Heart left ventricle (tissue), 16 donors: ENCODE measurements around the gene TCF7. TPM values are rescaled to one million over a fixed set of nuclear protein-coding genes. Genes with fewer than 3 reads are reported as not detected.

Experiments
- ATAC-seq, 4 donors: fragments of 200-7000 bp; cut with Tn5 transposase; one replicate each; pipeline ENCODE4 v1.9.1; 2020 to 2022; ENCODE audit warnings: moderate library complexity in 4 of 4, mild to moderate bottlenecking in 3 of 4, moderate number of reproducible peaks in 1 of 4
- DNase-seq, 5 donors: peaks; one replicate each; pipeline ENCODE4 v3.0.0-alpha.2; 2020
- H3K27ac ChIP-seq, 12 donors: fragments of 200-600 bp; sonication (generic) in 4 of 12; one replicate each; pipeline versions ENCODE4 v1.5.0 to v1.8.0; 2016 to 2022; ENCODE audit warnings: mild to moderate bottlenecking in 2 of 12
- H3K27me3 ChIP-seq, 9 donors: fragments of 200-600 bp; sonication (generic) in 2 of 9; one replicate each; pipeline versions ENCODE4 v1.5.1 to v1.8.0; 2016 to 2022; ENCODE audit warnings: mild to moderate bottlenecking in 3 of 9
- H3K36me3 ChIP-seq, 9 donors: fragments of 200-600 bp; sonication (generic) in 2 of 9; one replicate each; pipeline versions ENCODE4 v1.5.0 to v1.8.0; 2018 to 2022; ENCODE audit warnings: mild to moderate bottlenecking in 2 of 9
- H3K4me1 ChIP-seq, 12 donors: fragments of 200-600 bp; sonication (generic) in 4 of 12; one replicate each; pipeline versions ENCODE4 v1.5.0 to v1.8.0; 2016 to 2022; ENCODE audit warnings: mild to moderate bottlenecking in 3 of 12
- H3K4me3 ChIP-seq, 12 donors: fragments of 200-600 bp; sonication (generic) in 4 of 12; one replicate each; pipeline versions ENCODE4 v1.5.0 to v1.8.0; 2017 to 2022; ENCODE audit warnings: mild to moderate bottlenecking in 9 of 12, moderate library complexity in 4 of 12
- H3K9me3 ChIP-seq, 12 donors: fragments of 200-600 bp; sonication (generic) in 4 of 12; one replicate each; pipeline versions ENCODE4 v1.5.0 to v1.8.0; 2016 to 2022; ENCODE audit warnings: mild to moderate bottlenecking in 1 of 12
- POLR2A ChIP-seq, 2 donors: fragments of 450-650 bp; IDR thresholded peaks; one replicate each; pipeline ENCODE4 v1.6.1; 2017; ENCODE audit warnings: antibody characterized with exemption in 2 of 2, mild to moderate bottlenecking in 2 of 2, moderate library complexity in 2 of 2
- WGBS, 4 donors: extraction: QIAGEN DNeasy Blood & Tissue Kit in 2 of 4; methylation state at CpG; one replicate each; pipeline versions ENCODE4 v1.1.5 to v1.1.7; 2013 to 2018; 5-methylcytosine and 5-hydroxymethylcytosine counted together
- intact Hi-C, 10 donors: fragments of 100-400 bp; cut with DNase I; formaldehyde crosslinking; loops; one replicate each; pipeline versions ENCODE4 v1.11.1 to v1.14.2; 2022
- polyA plus RNA-seq, 2 donors: library from polyadenylated mRNA; stranded (reverse); fragments of 200-250 nt; gene quantifications; one replicate each; pipeline ENCODE4 v1.2.3, GENCODE V29; 2013
- total RNA-seq, 9 donors: library from RNA; depleted of rRNA in 2 of 9; stranded (reverse); fragments of >200 nt in 2 of 9; fragmentation: NEBNext Ultra II Directional in 3 of 9; extraction: Animal tissue kit (Norgen Biotek cat#: 25700) in 3 of 9; gene quantifications; one replicate each; pipeline versions ENCODE4 v1.1.0 to v1.2.4, GENCODE V29; 2016 to 2023
- TF ChIP-seq, protein P1 (sequence below), 12 donors: fragments of 200-600 bp; sonication (generic) in 4 of 12; IDR thresholded peaks; one replicate each; pipeline versions ENCODE4 v1.5.0 to v1.8.0; 2018 to 2022; ENCODE audit warnings: antibody characterized with exemption in 12 of 12, mild to moderate bottlenecking in 5 of 12
- donor health status: ischemic (EF 13 %, LVEDD 7.1; RV severe dilation, severe dysfunction).
- donor health status: healthy with polysubstance abuse.
- donor health status: DM: no; HTN: yes; CAD: no.
- donor health status: DM: no; HTN: no; CAD: no.
- donor health status: ischemic (EF 25% LVEDD 6.9; RV normal size, moderate dysfunction).
- donor health status: ischemic (EF 25% LVEDD 5.7; RV mildly dilated, moderate dysfunction).
- donor health status: healthy.
- donor health status: DM: yes; HTN: yes; CAD: no.
- donor health status: ischemic (EF 35%, LVEDD 5.7; RV mildly dilated, moderate dysfunction).
- donor health status: nonischemic (EF 11% LVEDD 7.7; RV severe dilation, severe dysfunction).
- donor health status: DM: yes; HTN: yes; CAD: no.
- donor health status: PGD.
- donor health status: ischemic (EF 29% LVEDD 5.4; RV normal size, mild dysfunction).
- donor health status: nonischemic (EF 23%, LVEDD 6.1; RV moderate dilation, normal function).

Gene TCF7
- total and polyA plus RNA-seq, 11 donors, result 0.79 to 5.2 (median 1.9) TPM

DNA sequence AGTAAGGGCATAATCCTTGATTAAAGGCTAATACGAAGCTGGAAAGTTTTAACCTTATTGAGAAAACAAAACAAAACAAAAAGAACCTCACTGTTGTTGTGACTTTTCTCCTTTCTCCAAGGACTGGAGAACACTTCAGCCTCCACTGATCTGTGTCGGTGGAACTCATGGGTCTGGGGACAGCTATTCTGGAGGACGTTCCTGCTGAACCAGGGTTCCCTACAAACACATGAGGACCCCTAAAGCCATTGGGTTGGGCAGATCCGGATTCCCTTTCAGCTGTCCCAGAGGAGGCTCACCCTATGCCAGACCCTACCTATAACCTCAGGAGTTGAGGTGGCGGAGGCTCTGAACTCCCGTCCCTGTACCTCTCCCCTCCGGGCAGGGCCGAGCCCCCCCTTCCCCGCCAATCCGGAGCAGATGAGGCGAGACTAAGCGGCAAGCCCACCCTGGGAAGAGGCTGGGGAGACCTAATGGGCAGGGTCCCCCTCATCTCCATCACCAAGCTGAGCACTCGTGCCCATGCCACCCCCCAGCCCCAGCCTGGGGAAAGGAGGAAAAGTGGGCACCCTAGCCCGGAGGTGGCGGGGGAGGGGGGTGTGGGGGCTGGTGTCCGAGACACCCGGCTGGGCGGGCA is 1.6 kb upstream of the TCF7 start:
- Histone ChIP-seq H3K9me3 (no peaks in the 10 kb centered on the region), H3K4me1 (peaks cover 0 to 29% (median 13%) of the 10 kb centered on the region in 12 donors), H3K27me3 (peaks cover 0 to 28% (median 18%) of the 10 kb centered on the region in 9 donors), H3K27ac (no peak overlapping the region), H3K36me3 (no peaks in the 10 kb centered on the region), H3K4me3 (peak overlapping the region in 1 of 12 donors; percentile 68)
- intact Hi-C loops, result no loop called here
- ATAC-seq (no peak), DNase-seq (no peak)
- 51 to 65% (median 58%) methylated on average over 7 to 18 of the region's 18 CpGs for WGBS, 4 donors
- TF ChIP-seq POLR2A (IDR thresholded peaks at IDR 0.05), result no peak
- TF ChIP-seq, protein P1, sequence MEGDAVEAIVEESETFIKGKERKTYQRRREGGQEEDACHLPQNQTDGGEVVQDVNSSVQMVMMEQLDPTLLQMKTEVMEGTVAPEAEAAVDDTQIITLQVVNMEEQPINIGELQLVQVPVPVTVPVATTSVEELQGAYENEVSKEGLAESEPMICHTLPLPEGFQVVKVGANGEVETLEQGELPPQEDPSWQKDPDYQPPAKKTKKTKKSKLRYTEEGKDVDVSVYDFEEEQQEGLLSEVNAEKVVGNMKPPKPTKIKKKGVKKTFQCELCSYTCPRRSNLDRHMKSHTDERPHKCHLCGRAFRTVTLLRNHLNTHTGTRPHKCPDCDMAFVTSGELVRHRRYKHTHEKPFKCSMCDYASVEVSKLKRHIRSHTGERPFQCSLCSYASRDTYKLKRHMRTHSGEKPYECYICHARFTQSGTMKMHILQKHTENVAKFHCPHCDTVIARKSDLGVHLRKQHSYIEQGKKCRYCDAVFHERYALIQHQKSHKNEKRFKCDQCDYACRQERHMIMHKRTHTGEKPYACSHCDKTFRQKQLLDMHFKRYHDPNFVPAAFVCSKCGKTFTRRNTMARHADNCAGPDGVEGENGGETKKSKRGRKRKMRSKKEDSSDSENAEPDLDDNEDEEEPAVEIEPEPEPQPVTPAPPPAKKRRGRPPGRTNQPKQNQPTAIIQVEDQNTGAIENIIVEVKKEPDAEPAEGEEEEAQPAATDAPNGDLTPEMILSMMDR (IDR thresholded peaks at IDR 0.05), result no peak

- DNase-seq (no peak), ATAC-seq (peak in 1 of 4 donors; percentile 4)
- intact Hi-C loops, result no loop called here
- WGBS, 4 donors, result 9 to 11% (median 9%) methylated on average over 6 to 30 of the region's 30 CpGs
- H3K4me1 ChIP-seq, result peaks cover 0 to 29% (median 13%) of the 10 kb centered on the region in 12 donors
- H3K4me3 ChIP-seq, result peak overlapping the region; percentile 49 to 68 (median 59)
- H3K9me3 ChIP-seq, result no peaks in the 10 kb centered on the region
- TF ChIP-seq POLR2A (IDR thresholded peaks at IDR 0.05), result no peak
- TF ChIP-seq, protein P1 (IDR thresholded peaks at IDR 0.05), result no peak
- peaks cover 0 to 28% (median 18%) of the 10 kb centered on the region in 9 donors for H3K27me3 ChIP-seq
- H3K27ac ChIP-seq, result no peak overlapping the region
- H3K36me3 ChIP-seq, result no peaks in the 10 kb centered on the region
Observed at GRCh38 chr5:134113363-134113889, 1.1 kb upstream of the TCF7 start.

DNA sequence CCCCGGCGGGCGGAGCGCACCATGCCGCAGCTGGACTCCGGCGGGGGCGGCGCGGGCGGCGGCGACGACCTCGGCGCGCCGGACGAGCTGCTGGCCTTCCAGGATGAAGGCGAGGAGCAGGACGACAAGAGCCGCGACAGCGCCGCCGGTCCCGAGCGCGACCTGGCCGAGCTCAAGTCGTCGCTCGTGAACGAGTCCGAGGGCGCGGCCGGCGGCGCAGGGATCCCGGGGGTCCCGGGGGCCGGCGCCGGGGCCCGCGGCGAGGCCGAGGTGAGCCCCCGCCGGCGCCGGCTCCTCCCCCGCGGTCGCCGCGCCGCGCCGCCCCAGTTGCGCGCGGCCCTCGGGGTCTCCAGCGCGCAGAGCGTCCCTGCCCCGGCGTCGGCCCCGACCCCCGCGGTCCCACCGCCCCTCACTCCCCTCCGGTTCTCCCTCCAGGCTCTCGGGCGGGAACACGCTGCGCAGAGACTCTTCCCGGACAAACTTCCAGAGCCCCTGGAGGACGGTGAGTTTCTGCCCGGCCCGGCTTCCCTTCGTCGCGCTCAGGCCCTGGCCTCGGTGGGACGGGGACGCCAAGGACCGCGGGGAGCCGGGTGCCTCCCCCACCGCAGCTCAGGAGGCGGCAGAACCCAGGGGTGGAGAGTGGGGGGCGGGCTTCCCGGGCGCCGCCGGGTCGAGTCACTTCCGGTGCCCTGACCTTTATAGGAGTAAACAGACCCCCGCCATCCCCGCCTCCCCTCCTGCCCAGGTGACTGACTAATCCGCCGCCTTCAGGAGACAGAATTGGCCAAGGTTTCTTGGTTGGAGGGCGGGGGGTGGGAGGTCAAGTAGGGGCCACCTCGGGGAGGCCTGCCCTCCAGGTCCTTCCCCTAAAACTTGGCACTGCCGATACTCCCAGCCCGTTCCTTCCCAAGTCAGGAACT is 665 bp downstream of the TCF7 start:
- Histone ChIP-seq H3K27me3 (peaks cover 0 to 28% (median 18%) of the 10 kb centered on the region in 9 donors), H3K4me1 (peaks cover 0 to 29% (median 13%) of the 10 kb centered on the region in 12 donors), H3K9me3 (no peaks in the 10 kb centered on the region), H3K27ac (peak overlapping the region in 2 of 12 donors; percentile 51 to 59), H3K4me3 (peak overlapping the region in 11 of 12 donors; percentile 18 to 68 (median 58)), H3K36me3 (no peaks in the 10 kb centered on the region)
- WGBS, 4 donors, result 5 to 48% (median 15%) methylated on average over 12 to 110 of the region's 110 CpGs
- DNase-seq (no peak), ATAC-seq (no peak)
- TF ChIP-seq, protein P1 (IDR thresholded peaks at IDR 0.05), result no peak
- TF ChIP-seq POLR2A (IDR thresholded peaks at IDR 0.05), result no peak
- intact Hi-C loops, result no loop called here

DNA sequence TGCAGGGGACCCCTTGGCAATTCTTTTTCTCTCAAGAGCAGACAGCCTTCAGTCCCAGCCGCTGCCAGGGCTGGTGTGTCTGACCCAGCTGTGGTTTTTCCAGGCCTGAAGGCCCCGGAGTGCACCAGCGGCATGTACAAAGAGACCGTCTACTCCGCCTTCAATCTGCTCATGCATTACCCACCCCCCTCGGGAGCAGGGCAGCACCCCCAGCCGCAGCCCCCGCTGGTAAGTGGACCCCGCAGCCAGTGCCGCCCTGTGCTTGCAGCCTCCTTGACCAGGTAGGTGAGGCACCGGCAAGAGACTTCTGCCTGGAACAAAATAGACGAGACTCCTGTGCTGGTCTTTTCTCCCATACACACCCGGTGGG is 1.3 kb downstream of the TCF7 start:
- intact Hi-C loops, result no loop called here
- Histone ChIP-seq H3K27me3 (peaks cover 0 to 28% (median 18%) of the 10 kb centered on the region in 9 donors), H3K27ac (peak overlapping the region in 1 of 12 donors; percentile 59), H3K36me3 (no peaks in the 10 kb centered on the region), H3K4me3 (peak overlapping the region in 4 of 12 donors; percentile 53 to 68 (median 66)), H3K4me1 (peaks cover 0 to 29% (median 13%) of the 10 kb centered on the region in 12 donors), H3K9me3 (no peaks in the 10 kb centered on the region)
- 74 to 85% (median 76%) methylated on average over 8 to 13 of the region's 13 CpGs for WGBS, 4 donors
- no peak for ATAC-seq
- TF ChIP-seq, protein P1 (IDR thresholded peaks at IDR 0.05), result no peak
- no peak for TF ChIP-seq POLR2A (IDR thresholded peaks at IDR 0.05)
- no peak for DNase-seq
